Measurements from ENCODE around the gene PROKR1.

DNA sequence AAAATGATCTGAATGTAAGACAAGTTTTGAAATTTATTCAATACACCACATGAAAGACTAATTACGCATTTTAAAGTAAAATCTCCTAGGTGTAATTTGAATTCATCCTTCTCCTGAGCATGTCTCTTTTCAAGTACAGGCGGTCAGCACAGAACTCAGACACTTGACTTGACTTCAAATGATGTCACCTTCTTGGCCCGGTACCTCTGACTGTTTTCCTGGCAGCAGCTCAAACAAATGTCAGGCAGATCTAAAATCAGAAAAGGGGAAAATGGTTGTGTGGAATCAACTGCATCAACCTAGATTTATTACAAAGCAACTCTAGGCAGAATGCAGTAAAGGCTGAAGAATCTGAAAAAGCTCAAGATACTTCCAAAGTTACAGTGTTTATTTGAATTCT lies 11.4 kb upstream of the PROKR1 start:
- TF ChIP-seq EZH2 (IDR thresholded peaks at IDR 0.05; ENCODE audit: low read length, missing control alignments) (no peak), CTCF (conservative IDR thresholded peaks at IDR 0.05 in 1 of 2, IDR thresholded peaks at IDR 0.05 in 1 of 2; ENCODE audit: low read depth in 1 of 2, low read length in 2 of 2) (no peak)

Measured in fibroblast of lung (primary cell).